H1 (cell line): ENCODE measurements around the gene GBGT1.

Source experiments
- EZH2 ChIP-seq: fragments of 200-600 bp; sonication (generic); IDR thresholded peaks from 2 replicates; pipeline ENCODE4 v1.7.1; 2012; ENCODE audit warnings: low read depth, mild to moderate bottlenecking, moderate library complexity, low read length, inconsistent platforms; ENCODE audit not compliant: severe bottlenecking
- JUND ChIP-seq: IDR thresholded peaks from 2 replicates; pipeline ENCODE4 v1.6.1; 2011; ENCODE audit warnings: mild to moderate bottlenecking, improper control_type of control experiment, low read length
- TAF1 ChIP-seq: IDR thresholded peaks from 2 replicates; pipeline ENCODE4 v1.6.1; 2011; ENCODE audit warnings: mild to moderate bottlenecking, low read depth, low read length
- TF ChIP-seq, protein P1 (sequence below), 3 experiments: IDR thresholded peaks; 1 replicate in 2 of 3; 2 replicates in 1 of 3; pipeline versions ENCODE4 v1.5.1 to v1.6.1; 2011; ENCODE audit warnings: low read length in 3 of 3, mild to moderate bottlenecking in 3 of 3, inconsistent platforms in 2 of 3, low read depth in 1 of 3, moderate library complexity in 1 of 3; ENCODE audit not compliant: insufficient read depth in 1 of 3; ENCODE audit errors: control extremely low read depth in 1 of 3

DNA sequence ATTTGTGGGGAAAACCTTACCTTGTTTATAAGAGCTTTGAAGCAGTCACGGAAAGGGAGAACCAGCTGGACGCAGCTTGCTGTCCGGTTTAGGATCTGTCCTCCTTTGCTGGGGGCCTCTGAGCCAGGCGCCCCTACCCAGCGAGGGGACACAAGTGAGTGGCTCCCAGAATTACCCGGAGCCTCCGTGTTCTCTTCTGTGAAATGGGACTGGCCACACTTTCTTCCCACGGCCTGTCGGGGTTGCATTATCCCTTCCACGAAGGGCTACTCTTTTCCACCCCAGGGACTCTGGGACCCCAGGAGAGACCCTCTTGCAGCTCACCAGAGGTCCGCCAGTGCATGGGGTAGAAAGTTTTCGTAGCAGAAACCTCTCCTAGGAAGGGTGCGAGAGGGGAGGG lies 477 bp upstream of the GBGT1 start:
- TF ChIP-seq TAF1 = no peak
- TF ChIP-seq EZH2 = no peak
- TF ChIP-seq, protein P1, sequence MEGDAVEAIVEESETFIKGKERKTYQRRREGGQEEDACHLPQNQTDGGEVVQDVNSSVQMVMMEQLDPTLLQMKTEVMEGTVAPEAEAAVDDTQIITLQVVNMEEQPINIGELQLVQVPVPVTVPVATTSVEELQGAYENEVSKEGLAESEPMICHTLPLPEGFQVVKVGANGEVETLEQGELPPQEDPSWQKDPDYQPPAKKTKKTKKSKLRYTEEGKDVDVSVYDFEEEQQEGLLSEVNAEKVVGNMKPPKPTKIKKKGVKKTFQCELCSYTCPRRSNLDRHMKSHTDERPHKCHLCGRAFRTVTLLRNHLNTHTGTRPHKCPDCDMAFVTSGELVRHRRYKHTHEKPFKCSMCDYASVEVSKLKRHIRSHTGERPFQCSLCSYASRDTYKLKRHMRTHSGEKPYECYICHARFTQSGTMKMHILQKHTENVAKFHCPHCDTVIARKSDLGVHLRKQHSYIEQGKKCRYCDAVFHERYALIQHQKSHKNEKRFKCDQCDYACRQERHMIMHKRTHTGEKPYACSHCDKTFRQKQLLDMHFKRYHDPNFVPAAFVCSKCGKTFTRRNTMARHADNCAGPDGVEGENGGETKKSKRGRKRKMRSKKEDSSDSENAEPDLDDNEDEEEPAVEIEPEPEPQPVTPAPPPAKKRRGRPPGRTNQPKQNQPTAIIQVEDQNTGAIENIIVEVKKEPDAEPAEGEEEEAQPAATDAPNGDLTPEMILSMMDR (IDR thresholded peaks at IDR 0.05; ENCODE audit: control extremely low read depth in 1 of 3, insufficient read depth in 1 of 3, low read depth in 1 of 3, low read length in 3 of 3) = no peak
- no peak for TF ChIP-seq JUND
